Trophoblast cell (in vitro differentiated cells and primary cell): Measurements from ENCODE around the gene DENND10.

Source experiments
- DNase-seq, 2 donors: peaks; one replicate each; pipeline ENCODE4 v3.0.0-alpha.2; 2016
- H2AFZ ChIP-seq: 2 replicates; pipeline ENCODE4 v1.6.1; 2013; ENCODE audit warnings: low read length, moderate library complexity, mild to moderate bottlenecking; ENCODE audit not compliant: insufficient read depth, poor library complexity
- H2AK5ac ChIP-seq: 2 replicates; pipeline ENCODE4 v1.6.1; 2013; ENCODE audit warnings: mild to moderate bottlenecking, low read length
- H2BK120ac ChIP-seq: 2 replicates; pipeline ENCODE4 v1.6.1; 2013; ENCODE audit warnings: low read length, mild to moderate bottlenecking, moderate library complexity; ENCODE audit not compliant: insufficient read depth, poor library complexity
- H2BK12ac ChIP-seq: 2 replicates; pipeline ENCODE4 v1.6.1; 2013; ENCODE audit warnings: mild to moderate bottlenecking, low read length, moderate library complexity
- H2BK5ac ChIP-seq: 2 replicates; pipeline ENCODE4 v1.6.1; 2013; ENCODE audit warnings: low read length, low read depth, moderate library complexity, mild to moderate bottlenecking; ENCODE audit not compliant: poor library complexity
- H3K14ac ChIP-seq: 2 replicates; pipeline ENCODE4 v1.6.1; 2013; ENCODE audit warnings: mild to moderate bottlenecking, low read length
- H3K18ac ChIP-seq: 2 replicates; pipeline ENCODE4 v1.6.1; 2013; ENCODE audit warnings: mild to moderate bottlenecking, low read length
- H3K23ac ChIP-seq: 2 replicates; pipeline ENCODE4 v1.6.1; 2013; ENCODE audit warnings: low read length
- H3K27ac ChIP-seq: 2 replicates; pipeline ENCODE4 v1.5.1; 2013; ENCODE audit warnings: low read depth, mild to moderate bottlenecking, inconsistent platforms, low read length, moderate library complexity
- H3K27me3 ChIP-seq: 2 replicates; pipeline ENCODE4 v1.6.1; 2013; ENCODE audit warnings: inconsistent platforms, mild to moderate bottlenecking, low read length, moderate library complexity; ENCODE audit not compliant: insufficient read depth
- H3K36me3 ChIP-seq, 2 experiments: 1 replicate in 1 of 2; 2 replicates in 1 of 2; pipeline ENCODE4 v1.6.1; 2013; ENCODE audit warnings: low read length in 2 of 2, mild to moderate bottlenecking in 2 of 2, moderate library complexity in 1 of 2; ENCODE audit not compliant: insufficient read depth in 2 of 2, control insufficient read depth in 1 of 2
- H3K4ac ChIP-seq: 2 replicates; pipeline ENCODE4 v1.6.1; 2013; ENCODE audit warnings: low read depth, mild to moderate bottlenecking, low read length, moderate library complexity
- H3K4me1 ChIP-seq, 2 experiments: 1 replicate in 1 of 2; 2 replicates in 1 of 2; pipeline ENCODE4 v1.6.1; 2013; ENCODE audit warnings: low read length in 2 of 2, mild to moderate bottlenecking in 2 of 2, moderate library complexity in 1 of 2; ENCODE audit not compliant: insufficient read depth in 2 of 2, control insufficient read depth in 1 of 2
- H3K4me2 ChIP-seq: 2 replicates; pipeline ENCODE4 v1.6.1; 2013; ENCODE audit warnings: inconsistent platforms, mild to moderate bottlenecking, low read length, moderate library complexity
- H3K4me3 ChIP-seq: 2 replicates; pipeline ENCODE4 v1.5.1; 2013; ENCODE audit warnings: mild to moderate bottlenecking, low read depth, low read length, inconsistent platforms
- H3K79me1 ChIP-seq: one replicate; pipeline ENCODE4 v1.6.1; 2013; ENCODE audit warnings: low read length
- H3K79me2 ChIP-seq: 2 replicates; pipeline ENCODE4 v1.6.1; 2013; ENCODE audit warnings: low read length, mild to moderate bottlenecking; ENCODE audit not compliant: control insufficient read depth, insufficient read depth, poor library complexity
- H3K9ac ChIP-seq: 2 replicates; pipeline ENCODE4 v1.6.1; 2013; ENCODE audit warnings: mild to moderate bottlenecking, low read length
- H3K9me3 ChIP-seq: 2 replicates; pipeline ENCODE4 v1.6.1; 2013; ENCODE audit warnings: low read depth, mild to moderate bottlenecking, control low read depth, inconsistent platforms, low read length; ENCODE audit not compliant: insufficient read depth
- H4K12ac ChIP-seq: 2 replicates; pipeline ENCODE4 v1.6.1; 2013; ENCODE audit warnings: low read depth, mild to moderate bottlenecking, low read length, moderate library complexity
- H4K8ac ChIP-seq: 2 replicates; pipeline ENCODE4 v1.6.1; 2013; ENCODE audit warnings: low read depth, mild to moderate bottlenecking, low read length, moderate library complexity
- H4K91ac ChIP-seq: one replicate; pipeline ENCODE4 v1.6.1; 2013; ENCODE audit warnings: low read depth, mild to moderate bottlenecking, low read length, moderate library complexity
- WGBS: extraction: QIAGEN DNeasy Blood & Tissue Kit; methylation state at CpG from one replicate; pipeline ENCODE4 v1.1.7; 2013; ENCODE audit warnings: missing lambda C conversion rate; ENCODE audit not compliant: insufficient read length, insufficient coverage; ENCODE audit errors: extremely low coverage; 5-methylcytosine and 5-hydroxymethylcytosine counted together

Gene DENND10

GRCh38 chr10:119073584-119073983, 30.3 kb upstream of the DENND10 start:
- Histone ChIP-seq H3K9ac (no peak overlapping the region), H3K14ac (no peak overlapping the region), H3K79me2 (peaks cover 25% of the 10 kb centered on the region), H2BK120ac (no peak overlapping the region), H3K23ac (no peak overlapping the region), H3K4me2 (no peak overlapping the region), H2AFZ (no peak overlapping the region), H2AK5ac (no peak overlapping the region), H3K36me3 (peaks cover 22 to 26% of the 10 kb centered on the region in 2 experiments), H3K4ac (no peak overlapping the region), H3K18ac (no peak overlapping the region), H4K12ac (no peak overlapping the region), H3K27ac (no peak overlapping the region), H4K91ac (no peak overlapping the region), H3K4me3 (no peak overlapping the region), H3K27me3 (no peaks in the 10 kb centered on the region), H4K8ac (no peak overlapping the region), H2BK5ac (no peak overlapping the region), H2BK12ac (no peak overlapping the region), H3K4me1 (peaks cover 0 to 11% of the 10 kb centered on the region in 2 experiments), H3K9me3 (no peaks in the 10 kb centered on the region), H3K79me1 (no peaks in the 10 kb centered on the region)
- WGBS, result no CpG with 5 or more reads among the region's 6 CpGs
- no peak for DNase-seq

- Histone ChIP-seq H2BK12ac (no peak overlapping the region), H2AK5ac (no peak overlapping the region), H3K27me3 (no peaks in the 10 kb centered on the region), H3K23ac (no peak overlapping the region), H3K14ac (no peak overlapping the region), H4K12ac (no peak overlapping the region), H3K27ac (no peak overlapping the region), H2AFZ (no peak overlapping the region), H3K18ac (no peak overlapping the region), H3K36me3 (peaks cover 7 to 11% of the 10 kb centered on the region in 2 experiments), H4K91ac (no peak overlapping the region), H3K4me3 (no peak overlapping the region), H3K9me3 (no peaks in the 10 kb centered on the region), H3K4me2 (peak overlapping the region; percentile 67), H2BK120ac (no peak overlapping the region), H3K79me2 (peaks cover 36% of the 10 kb centered on the region), H3K4me1 (peaks cover 0 to 11% of the 10 kb centered on the region in 2 experiments), H3K79me1 (peaks cover 14% of the 10 kb centered on the region), H3K4ac (peak overlapping the region; percentile 100), H3K9ac (no peak overlapping the region), H2BK5ac (no peak overlapping the region), H4K8ac (no peak overlapping the region)
- DNase-seq, result no peak
- no CpG with 5 or more reads among the region's 10 CpGs for WGBS
These were observed 25.3 kb upstream of the DENND10 start for GRCh38 chr10:119078422-119079179.

- Histone ChIP-seq H3K27me3 (no peaks in the 10 kb centered on the region), H3K4me3 (peak overlapping the region; percentile 98), H3K4ac (peak overlapping the region; percentile 100), H3K14ac (peak overlapping the region; percentile 100), H2BK120ac (peak overlapping the region; percentile 96), H4K91ac (peak overlapping the region; percentile 100), H3K79me1 (peaks cover 14% of the 10 kb centered on the region), H3K23ac (no peak overlapping the region), H2AFZ (peak overlapping the region; percentile 85), H3K27ac (peak overlapping the region; percentile 94), H3K36me3 (peaks cover 5 to 9% of the 10 kb centered on the region in 2 experiments), H3K79me2 (peaks cover 31% of the 10 kb centered on the region), H3K4me2 (peak overlapping the region; percentile 58), H4K12ac (peak overlapping the region; percentile 97), H3K4me1 (peaks cover 0 to 11% of the 10 kb centered on the region in 2 experiments), H3K9ac (peak overlapping the region; percentile 100), H4K8ac (peak overlapping the region; percentile 99), H3K9me3 (no peaks in the 10 kb centered on the region), H2BK12ac (no peak overlapping the region), H3K18ac (peak overlapping the region; percentile 100), H2AK5ac (peak overlapping the region; percentile 100), H2BK5ac (peak overlapping the region; percentile 99)
- DNase-seq, result peak; percentile 68 to 81
- no CpG with 5 or more reads among the region's 48 CpGs for WGBS
These were observed 24.1 kb upstream of the DENND10 start for GRCh38 chr10:119079599-119080520.

GRCh38 chr10:119080521-119081259, 23.2 kb upstream of the DENND10 start, which contains the start of gene EIF3A:
Gene EIF3A (minus strand): TSS chr10:119080817. CDS start chr10:119080676, 141 bp downstream.
- Histone ChIP-seq H2AFZ (peak within 1 kb of the TSS; percentile 85), H3K4me1 (peaks cover 0 to 11% of the 10 kb centered on the region in 2 experiments), H2BK12ac (no peak within 1 kb of the TSS), H3K79me2 (peaks cover 28% of the 10 kb centered on the region), H2BK120ac (peak within 1 kb of the TSS; percentile 96), H3K27me3 (no peaks in the 10 kb centered on the region), H2AK5ac (peak within 1 kb of the TSS; percentile 100), H3K4ac (peak within 1 kb of the TSS; percentile 100), H3K36me3 (peaks cover 5 to 9% of the 10 kb centered on the region in 2 experiments), H4K91ac (peak within 1 kb of the TSS; percentile 100), H3K18ac (peak within 1 kb of the TSS; percentile 100), H4K12ac (peak within 1 kb of the TSS; percentile 97), H3K4me3 (peak within 1 kb of the TSS; percentile 98), H3K9ac (peak within 1 kb of the TSS; percentile 100), H3K23ac (no peak within 1 kb of the TSS), H4K8ac (peak within 1 kb of the TSS; percentile 99), H3K4me2 (peak within 1 kb of the TSS; percentile 58), H3K27ac (peak within 1 kb of the TSS; percentile 94), H2BK5ac (peak within 1 kb of the TSS; percentile 99), H3K79me1 (peaks cover 14% of the 10 kb centered on the region), H3K14ac (peak within 1 kb of the TSS; percentile 100), H3K9me3 (no peaks in the 10 kb centered on the region)
- no CpG with 5 or more reads among the region's 74 CpGs for WGBS
- peak; percentile 90 to 96 for DNase-seq
